ENCODE results near the gene LRRC3. TPM values are rescaled to one million over a fixed set of nuclear protein-coding genes. Genes with fewer than 3 reads are reported as not detected.

LRRC3 gene
- total RNA-seq, 1 donor from 2014 or later, result 3.1 TPM

- no peak for DNase-seq (ENCODE audit: low read depth)
Measured at GRCh38 chr21:44423941-44424607, 31.2 kb upstream of the LRRC3 start.

- DNase-seq (ENCODE audit: low read depth), result no peak
Measured at GRCh38 chr21:44424608-44425306, 30.6 kb upstream of the LRRC3 start.

- no peak for DNase-seq (ENCODE audit: low read depth)
Measured at GRCh38 chr21:44425307-44425894, 29.9 kb upstream of the LRRC3 start.

GRCh38 chr21:44425895-44426662 is 29.2 kb upstream of the LRRC3 start:
- DNase-seq (ENCODE audit: low read depth), result no peak

DNA sequence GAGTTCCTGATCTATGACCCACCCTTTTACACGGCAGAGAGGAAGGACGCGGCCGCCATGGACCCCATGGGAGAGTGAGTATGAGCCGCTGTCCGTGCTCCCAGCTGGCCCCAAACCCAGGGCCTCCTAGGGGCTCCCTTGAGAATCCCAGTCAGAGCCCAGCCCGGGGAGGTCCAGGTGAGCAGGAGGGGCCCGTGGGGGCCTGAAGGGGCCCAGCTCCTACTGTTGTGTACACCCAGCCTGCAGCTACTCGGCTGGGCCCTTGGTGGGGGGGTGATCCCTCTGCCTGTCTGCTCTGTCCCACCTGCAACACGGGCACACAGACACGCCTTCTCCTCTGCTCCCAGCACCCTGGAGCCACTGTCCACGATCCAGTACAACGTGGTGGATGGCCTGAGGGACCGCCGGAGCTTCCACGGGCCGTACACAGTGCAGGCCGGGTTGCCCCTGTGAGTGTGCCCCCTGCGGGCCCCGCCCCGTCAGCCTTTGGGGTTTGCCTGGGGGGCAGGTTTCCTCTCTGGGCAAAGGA is 28.6 kb upstream of the LRRC3 start:
- no peak for DNase-seq (ENCODE audit: low read depth)

- no peak for DNase-seq (ENCODE audit: low read depth)
Measured at GRCh38 chr21:44427241-44428120, 27.8 kb upstream of the LRRC3 start.

GRCh38 chr21:44428281-44428960 is 26.9 kb upstream of the LRRC3 start:
- DNase-seq (ENCODE audit: low read depth), result no peak

DNA sequence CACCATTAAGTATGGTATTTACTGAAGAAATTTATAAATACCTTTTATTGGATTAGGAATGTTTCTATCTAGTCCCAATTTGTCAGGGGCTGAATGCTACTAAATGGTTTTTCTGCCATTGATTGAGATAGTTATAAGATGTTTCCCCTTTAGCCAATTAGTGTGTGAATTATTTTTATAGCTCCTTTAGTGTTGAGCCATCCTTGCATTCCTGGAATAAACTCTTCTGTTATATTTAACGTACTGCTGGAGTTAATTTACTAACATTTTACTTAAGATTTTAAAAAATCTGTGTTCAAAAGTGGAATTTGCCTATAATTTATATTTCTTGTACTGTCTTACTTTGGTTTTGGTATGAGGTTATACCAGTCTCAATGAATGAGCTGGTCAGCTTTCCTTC is 25.4 kb upstream of the LRRC3 start:
- DNase-seq (ENCODE audit: low read depth), result no peak

- no peak for DNase-seq (ENCODE audit: low read depth)
Measured at GRCh38 chr21:44431300-44431699, 24.0 kb upstream of the LRRC3 start.

DNA sequence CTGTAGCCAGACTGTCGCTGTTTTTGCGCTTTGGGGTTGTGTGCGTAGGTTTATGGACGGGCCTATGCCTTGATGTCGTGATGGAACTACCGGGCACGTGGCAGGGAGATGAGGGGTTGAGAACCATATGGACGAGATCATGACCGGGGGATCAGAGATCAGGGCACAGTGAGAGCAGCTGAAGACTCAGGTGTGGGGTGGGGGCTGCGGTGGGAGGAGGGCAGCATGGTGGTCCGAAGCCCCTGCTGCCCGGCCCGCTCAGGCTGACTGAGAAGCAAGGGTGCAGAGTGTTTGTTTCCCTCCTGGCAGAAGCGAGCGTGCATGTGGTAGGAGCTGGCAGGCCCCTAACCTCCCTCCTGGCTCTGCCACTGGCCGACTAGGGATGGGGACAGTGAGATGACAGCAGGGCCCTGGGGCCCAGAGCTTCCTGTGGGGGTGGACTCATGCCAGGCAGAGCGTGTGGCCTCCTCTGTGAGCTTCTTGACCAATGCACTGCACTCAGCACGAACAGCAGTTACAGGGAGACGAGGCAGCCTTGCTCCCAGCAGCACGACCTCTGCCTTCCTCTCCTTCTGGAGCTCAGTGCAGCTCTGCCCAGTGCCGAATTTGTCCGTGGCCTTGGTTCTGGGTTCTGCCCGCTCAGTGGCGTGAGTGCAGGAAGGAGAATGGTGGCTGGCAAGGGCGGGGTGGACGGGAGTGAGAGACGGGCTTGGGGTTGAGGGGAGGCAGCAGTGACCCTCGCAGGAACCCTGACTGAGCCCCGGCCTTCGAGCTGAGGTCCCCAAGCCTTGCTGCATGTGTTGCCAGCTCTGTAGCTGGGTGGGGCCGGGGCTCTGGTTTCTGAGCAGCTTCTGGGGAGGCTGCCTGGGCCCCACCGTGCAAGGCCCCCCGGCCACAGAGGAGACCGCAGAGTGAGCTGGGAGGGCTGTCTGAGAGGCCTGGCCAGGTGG is 22.2 kb upstream of the LRRC3 start:
- no peak for DNase-seq (ENCODE audit: low read depth)

DNA sequence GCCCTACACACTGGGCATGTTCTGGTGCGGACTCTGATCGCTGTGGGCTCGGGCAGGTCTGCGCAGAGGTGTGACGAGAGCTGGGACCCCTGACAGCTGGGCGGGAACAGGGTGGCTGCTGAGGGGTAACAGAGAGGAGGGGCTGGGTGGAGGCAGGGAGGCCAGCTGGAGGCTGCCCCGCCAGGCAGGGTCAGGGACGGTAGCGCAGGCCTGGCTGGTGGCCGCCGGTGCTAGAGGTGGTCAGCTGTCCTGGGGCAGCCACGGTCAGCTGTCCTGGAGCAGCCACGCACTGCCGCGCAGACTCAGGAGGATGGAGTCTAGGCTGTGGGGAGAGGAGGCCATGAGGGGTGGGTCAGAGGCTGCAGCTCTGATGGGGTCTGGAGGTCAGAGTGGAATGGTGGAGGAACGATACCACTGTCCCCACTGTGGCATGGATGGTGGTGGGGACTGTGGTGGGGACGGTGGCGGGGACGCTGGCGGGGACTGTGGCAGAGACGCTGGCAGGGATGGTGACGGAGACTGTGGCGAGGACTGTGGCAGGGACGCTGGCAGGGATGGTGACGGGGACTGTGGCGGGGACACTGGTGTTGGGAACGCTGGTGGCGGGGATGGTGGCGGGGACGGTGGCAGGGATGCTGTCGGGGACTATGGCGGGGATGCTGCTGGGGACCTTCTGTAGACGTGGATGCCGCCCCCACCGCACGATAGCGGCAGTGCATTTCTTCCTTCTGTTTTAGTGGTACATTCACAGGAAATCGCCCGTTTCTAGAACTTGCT is 21.3 kb upstream of the LRRC3 start:
- no peak for DNase-seq (ENCODE audit: low read depth)

DNA sequence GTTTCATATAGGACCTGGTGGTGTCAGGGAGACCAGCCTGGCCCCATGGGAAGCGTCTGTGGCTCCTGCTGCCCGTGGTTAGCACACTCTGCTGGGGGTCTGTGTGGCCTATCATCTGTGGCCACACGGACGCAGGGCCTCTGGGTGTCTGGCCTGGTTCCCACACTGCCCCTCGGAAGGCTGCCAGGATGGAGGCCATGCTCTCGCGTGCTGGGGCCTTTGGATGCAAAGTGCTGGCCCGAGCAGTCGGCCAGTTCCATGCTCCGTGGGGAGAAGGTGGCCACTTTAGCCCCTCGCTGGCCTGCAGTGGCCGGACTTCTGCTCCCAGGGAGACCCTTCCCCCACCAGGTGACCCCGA is 20.8 kb upstream of the LRRC3 start:
- no peak for DNase-seq (ENCODE audit: low read depth)

GRCh38 chr21:44434936-44435635 is 20.2 kb upstream of the LRRC3 start:
- DNase-seq (ENCODE audit: low read depth), result no peak

- DNase-seq (ENCODE audit: low read depth), result no peak
Measured at GRCh38 chr21:44436111-44436611, 19.1 kb upstream of the LRRC3 start.

GRCh38 chr21:44436958-44437357 is 18.4 kb upstream of the LRRC3 start:
- no peak for DNase-seq (ENCODE audit: low read depth)

- DNase-seq (ENCODE audit: low read depth), result no peak
Measured at GRCh38 chr21:44437371-44437695, 18.0 kb upstream of the LRRC3 start.

- no peak for DNase-seq (ENCODE audit: low read depth)
Measured at GRCh38 chr21:44437696-44438431, 17.4 kb upstream of the LRRC3 start.
